Testis (tissue), 2 donors: ENCODE measurements around the gene PDZD11.

ENCODE experiments used
- CTCF ChIP-seq, 3 experiments: fragments of 450-650 bp in 2 of 3; fragments of 200-600 bp in 1 of 3; sonication (generic) in 1 of 3; IDR thresholded peaks; one replicate each; pipeline ENCODE4 v1.5.1; 2016 to 2019; ENCODE audit warnings: antibody characterized with exemption in 3 of 3, mild to moderate bottlenecking in 2 of 3, moderate library complexity in 1 of 3
- POLR2A ChIP-seq: fragments of 450-650 bp; IDR thresholded peaks from one replicate; pipeline ENCODE4 v1.6.1; 2017; ENCODE audit warnings: antibody characterized with exemption, mild to moderate bottlenecking, moderate library complexity

DNA sequence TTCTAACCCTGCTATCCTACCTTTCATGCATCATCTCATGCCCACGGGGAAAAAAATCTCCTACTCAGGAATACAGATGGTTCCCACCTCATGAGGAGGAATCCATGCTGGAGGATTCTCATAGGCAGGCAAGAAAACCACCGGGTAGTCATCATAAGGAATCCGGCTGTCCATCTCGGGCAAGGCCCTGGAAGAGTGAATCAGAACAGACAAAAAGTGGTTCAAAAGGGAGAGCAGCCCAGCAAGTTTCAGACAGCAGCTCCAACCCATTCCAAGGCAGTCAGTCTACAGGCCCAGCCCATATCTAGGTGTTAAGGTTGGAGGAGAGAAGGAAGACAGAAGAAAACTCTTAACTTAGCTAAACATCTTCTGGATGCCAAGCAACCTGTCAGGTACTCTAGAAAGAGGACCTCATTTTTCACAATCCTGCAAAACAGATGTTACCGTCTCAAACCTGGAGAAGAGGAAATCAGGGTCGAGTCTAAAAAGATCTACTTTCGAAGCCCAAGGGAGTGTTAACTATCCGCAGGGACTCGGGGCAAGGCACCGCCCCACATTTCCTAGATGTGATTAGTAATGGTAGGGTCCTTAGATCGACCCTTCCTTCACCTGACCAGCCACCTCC, 447 bp downstream of the PDZD11 start:
- TF ChIP-seq POLR2A = no peak
- TF ChIP-seq CTCF (IDR thresholded peaks at IDR 0.05) = no peak
